GM21529 (cell line): Measurements from ENCODE around the gene DAB1.

Experiments used
- ATAC-seq: cut with Tn5 transposase; IDR thresholded peaks from one replicate; pipeline ENCODE4 v1.9.1; 2021; ENCODE audit not compliant: unreplicated experiment

Gene DAB1

DNA sequence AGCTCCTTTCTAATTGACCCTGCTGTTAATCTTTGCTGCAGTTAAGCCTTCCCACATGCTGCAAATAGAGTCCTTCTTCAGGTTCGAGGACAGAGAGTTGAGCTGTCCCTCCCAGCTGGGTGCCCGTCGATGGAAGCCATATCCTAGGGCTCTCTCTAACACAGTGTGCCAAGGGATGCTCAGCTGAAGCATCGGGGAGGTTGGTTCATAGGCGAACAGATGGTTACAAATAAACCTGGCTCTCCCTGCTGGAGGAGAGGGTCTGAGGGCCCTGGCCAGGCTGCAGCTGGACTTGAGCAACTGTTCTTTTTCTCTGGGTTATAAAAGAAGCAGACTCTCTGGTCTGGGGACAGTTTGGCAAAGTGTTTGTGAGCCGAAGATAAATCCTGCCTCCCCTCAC lies 337.7 kb downstream of the DAB1 start:
- no peak for ATAC-seq

- no peak for ATAC-seq
Observed at GRCh38 chr1:57084701-57085100, 339.2 kb downstream of the DAB1 start.

GRCh38 chr1:57082711-57083439 lies 341.0 kb downstream of the DAB1 start:
- ATAC-seq = no peak

- ATAC-seq = no peak
Observed at GRCh38 chr1:57079454-57080157, 344.3 kb downstream of the DAB1 start.

DNA sequence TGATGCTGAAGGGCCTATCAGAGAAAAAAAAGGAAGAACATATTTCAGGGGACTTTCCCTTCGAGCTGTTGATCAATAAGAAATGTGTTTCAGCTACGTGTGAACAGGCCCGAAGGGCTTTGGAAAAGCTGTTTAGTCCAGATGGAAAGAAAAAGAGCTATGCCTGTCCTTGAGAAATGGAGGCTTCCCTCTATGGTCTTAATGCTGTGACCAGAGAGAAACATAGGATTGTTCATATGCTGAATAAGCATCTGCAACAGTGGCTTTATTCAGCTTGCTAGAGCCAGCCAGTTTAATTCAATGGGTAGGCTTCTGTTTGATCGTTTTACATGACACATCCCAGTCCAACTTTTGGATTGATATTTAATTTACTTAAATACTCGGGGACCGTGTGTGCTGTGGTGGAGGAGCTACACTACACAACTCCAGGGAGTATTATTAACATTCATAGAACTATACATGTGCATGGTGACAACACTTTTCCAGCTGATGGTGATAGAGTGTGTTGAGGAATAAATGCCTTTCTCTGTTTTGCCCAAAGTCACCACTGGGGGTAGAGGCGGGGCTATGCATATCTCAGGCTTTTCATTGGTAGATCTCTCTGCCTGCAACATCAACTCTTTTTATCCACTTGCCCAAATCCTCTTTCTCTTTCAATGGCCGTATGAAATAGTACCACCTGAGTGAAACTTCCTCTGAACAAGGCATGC lies 351.3 kb downstream of the DAB1 start:
- no peak for ATAC-seq

GRCh38 chr1:57067863-57068262 lies 356.0 kb downstream of the DAB1 start:
- no peak for ATAC-seq

- ATAC-seq = no peak
Observed at GRCh38 chr1:57066980-57067610, 356.8 kb downstream of the DAB1 start.

DNA sequence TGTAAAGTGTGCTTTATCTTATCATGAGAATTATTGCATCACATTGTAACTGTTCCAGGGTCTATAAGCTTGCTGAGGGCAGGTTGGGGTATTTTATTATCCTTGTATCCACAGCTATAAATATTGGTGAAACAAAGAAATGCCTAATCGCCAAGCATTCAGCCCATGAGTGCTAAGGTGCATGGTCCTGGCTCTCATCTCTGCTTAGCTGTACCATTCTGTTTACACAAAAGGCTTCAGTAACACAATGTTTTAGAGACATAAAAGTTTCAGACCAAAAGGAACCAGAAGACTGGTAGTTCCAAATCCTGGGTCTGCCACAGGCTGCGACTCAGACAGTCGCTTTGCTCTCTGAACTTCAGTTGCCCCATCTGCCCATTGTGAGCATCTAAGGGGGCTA lies 358.4 kb downstream of the DAB1 start:
- ATAC-seq = no peak

DNA sequence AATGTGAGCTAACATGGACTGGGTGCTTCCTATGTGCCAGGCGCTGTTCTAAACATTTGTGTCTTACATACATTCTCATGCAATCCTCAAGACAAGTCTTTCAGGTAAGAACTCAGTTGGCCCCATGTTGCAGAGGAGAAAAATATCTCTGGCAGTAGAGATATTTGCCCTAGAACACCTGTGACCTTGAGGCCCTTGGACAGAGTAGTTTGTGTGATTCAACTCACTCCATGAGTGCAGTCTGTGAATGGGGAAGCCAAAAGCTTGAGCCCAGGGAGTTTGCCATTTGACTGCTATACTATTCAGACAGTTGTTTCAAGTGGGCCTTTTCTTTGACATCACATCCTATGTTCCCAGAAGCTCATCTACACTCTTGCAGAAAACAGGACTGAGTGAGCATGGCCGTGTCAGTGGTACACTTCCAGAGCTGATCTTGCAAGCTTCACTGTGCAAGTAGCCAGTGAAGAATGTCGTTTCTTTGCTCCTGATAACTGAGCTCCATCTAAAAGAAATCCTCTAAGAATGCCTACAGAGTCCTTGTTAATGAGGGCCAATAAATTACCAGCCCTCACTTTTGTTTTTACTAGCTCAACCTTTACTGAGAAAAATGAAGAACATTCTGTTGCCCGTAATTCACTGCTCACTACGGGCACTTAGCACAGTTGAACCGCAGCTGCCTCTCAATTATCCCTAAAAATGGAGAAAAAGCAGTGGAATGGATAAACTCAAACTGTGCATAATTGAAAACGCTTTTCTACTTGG lies 359.3 kb downstream of the DAB1 start:
- no peak for ATAC-seq

GRCh38 chr1:57063406-57064125 lies 360.3 kb downstream of the DAB1 start:
- ATAC-seq = no peak

GRCh38 chr1:57061369-57061768 lies 362.5 kb downstream of the DAB1 start:
- no peak for ATAC-seq

DNA sequence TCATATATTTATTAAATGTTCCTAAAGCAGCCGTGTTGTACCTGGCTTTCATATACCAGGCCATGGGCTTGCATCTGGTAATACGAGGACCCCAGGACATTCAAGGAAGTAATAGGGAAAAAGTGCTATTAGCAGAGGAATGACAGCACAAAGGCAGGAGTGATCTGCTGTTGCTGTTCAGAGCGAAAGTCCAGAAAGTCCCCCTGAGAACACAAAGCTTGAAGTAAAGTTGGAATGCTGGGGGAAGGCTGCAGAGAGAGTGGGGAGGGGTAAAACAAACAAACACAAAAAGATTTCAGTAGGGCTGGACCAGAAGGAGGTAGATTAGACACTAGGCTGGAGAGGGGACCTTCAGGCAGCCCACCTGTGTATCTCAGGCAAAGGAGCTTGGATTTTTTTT lies 363.4 kb downstream of the DAB1 start:
- no peak for ATAC-seq

GRCh38 chr1:57058652-57059501 lies 365.0 kb downstream of the DAB1 start:
- no peak for ATAC-seq

GRCh38 chr1:57048856-57049255 lies 375.0 kb downstream of the DAB1 start:
- ATAC-seq = no peak

DNA sequence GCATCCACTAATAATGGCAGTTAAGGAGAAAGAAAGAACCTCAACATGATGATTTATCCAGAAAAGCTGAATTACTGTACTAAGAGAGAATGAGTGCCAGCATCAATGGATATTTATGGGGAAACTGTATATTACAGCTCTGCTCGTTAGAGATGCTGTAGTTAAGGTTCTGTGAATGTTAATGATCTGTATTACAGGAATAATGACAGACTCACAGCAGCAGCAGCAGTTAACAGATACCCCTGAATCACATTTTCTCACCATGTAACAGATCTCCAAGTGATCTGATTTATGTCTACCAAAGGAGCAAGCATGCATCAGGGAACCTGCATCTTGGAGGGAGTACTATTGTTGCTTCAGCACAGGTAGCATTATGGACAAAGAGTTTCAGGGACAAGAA lies 377.4 kb downstream of the DAB1 start:
- no peak for ATAC-seq

DNA sequence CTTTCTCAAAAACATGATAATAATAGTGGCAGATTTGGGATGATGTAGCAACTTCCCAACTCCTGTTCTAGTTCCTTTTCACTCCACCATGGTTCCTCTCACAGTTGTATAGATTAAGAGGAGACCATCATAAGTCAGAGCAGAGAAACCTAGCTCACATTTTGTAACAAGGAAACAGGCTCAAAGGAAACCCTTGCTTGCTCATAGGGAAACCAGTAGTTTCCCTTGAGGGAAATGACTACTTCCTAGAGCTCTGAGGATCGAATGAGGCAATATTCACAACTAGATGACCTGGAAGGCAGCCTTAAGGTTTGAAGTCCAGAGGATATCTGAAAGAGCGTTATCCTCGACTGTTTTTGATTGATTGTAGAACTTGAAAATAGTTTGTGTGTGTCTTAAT lies 382.0 kb downstream of the DAB1 start:
- no peak for ATAC-seq

DNA sequence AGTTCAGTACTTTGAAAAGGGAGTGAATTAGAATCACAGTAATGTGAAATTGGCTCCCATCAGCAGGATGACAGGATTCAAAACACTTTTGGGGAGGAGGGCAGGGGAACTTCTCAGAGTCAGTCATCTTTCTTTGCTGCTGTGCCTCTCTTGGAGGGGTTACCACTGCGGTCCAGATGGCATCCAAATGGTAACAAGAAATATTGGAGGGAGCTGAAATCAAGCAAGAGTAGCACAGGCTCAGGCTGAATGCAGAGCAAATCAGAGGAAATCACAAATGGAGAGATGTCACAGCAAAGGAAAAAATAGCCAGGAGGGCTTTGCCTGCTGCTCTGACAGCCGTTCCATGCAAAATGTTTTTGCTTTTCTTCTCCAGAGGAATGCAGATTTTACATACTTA lies 383.0 kb downstream of the DAB1 start:
- ATAC-seq = no peak

DNA sequence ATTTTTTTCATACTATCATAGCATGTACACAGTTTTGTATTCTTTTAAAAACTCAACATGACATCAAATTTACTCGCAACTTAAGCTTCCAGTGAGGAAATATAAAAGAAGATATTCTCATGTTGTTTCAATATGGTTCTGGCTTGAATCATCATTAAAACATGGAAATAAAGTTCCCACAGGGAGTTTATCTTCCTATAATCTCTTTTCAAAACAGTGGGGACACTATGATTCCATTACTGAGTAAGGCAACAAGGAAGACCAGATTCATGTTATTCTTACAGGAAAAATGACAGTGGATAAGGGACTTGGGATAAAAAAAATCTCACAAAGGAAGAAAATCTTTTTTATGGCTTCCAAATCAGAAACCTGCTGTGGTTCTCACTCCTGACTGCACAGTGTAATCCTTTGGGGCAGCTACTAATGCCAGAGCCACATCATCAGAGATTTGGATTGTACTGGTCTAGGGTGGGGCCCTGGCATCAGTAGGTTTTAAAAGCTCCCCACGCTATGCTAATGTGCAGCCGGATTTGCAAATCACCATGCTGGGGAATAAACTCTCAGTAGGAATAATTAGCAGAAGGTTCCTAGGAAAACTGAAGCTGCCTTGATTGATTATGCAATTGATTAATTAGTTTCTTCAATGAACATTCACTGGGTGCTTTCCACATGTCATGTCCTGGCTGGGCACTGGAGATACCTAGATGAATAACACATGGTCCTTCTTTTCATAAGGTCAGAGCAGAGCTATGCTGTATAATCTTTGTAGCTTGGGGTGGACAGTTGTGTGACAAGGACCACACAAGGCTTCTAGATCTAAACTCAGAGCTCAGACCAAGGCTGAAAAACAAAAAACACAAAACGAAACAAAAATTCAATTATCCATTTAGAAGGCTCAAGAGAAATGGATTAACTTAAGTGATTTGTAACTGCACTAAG lies 386.9 kb downstream of the DAB1 start:
- no peak for ATAC-seq
